NCI-H1694 treated with DMSO at 0.1 percent for 48 hours (cell line): ENCODE results near the gene MYO18A.
"Not testable (repeated sequence)": the region's sequence is repeated elsewhere in the genome, so short reads cannot be mapped to it uniquely, and the experiment has no call there.

Experiments used
- DNase-seq: peaks from one replicate; lab custom pipeline; 2025; lab: John Stamatoyannopoulos, UW

The MYO18A gene

GRCh38 chr17:29180034-29180787 is at the start of gene MYO18A:
MYO18A (minus strand) TSS chr17:29180398; CDS start chr17:29166940, 13,458 bp downstream.
- peak; percentile 51 for DNase-seq

- no peak for DNase-seq
Observed at GRCh38 chr17:29225396-29225795, 45.2 kb upstream of the MYO18A start.

GRCh38 chr17:29221338-29221737 is 41.1 kb upstream of the MYO18A start:
- DNase-seq = not testable (repeated sequence)

GRCh38 chr17:29219378-29220047 is 39.3 kb upstream of the MYO18A start:
- peak; percentile 82 for DNase-seq

- DNase-seq = no peak
Observed at GRCh38 chr17:29216856-29217255, 36.7 kb upstream of the MYO18A start.

GRCh38 chr17:29216181-29216580 is 36.0 kb upstream of the MYO18A start:
- DNase-seq = no peak

- DNase-seq = no peak
Observed at GRCh38 chr17:29215717-29216116, 35.5 kb upstream of the MYO18A start.

- DNase-seq = no peak
Observed at GRCh38 chr17:29215174-29215573, 35.0 kb upstream of the MYO18A start.

- DNase-seq = no peak
Observed at GRCh38 chr17:29214215-29215146, 34.3 kb upstream of the MYO18A start.

- DNase-seq = no peak
Observed at GRCh38 chr17:29212681-29213121, 32.5 kb upstream of the MYO18A start.

- no peak for DNase-seq
Observed at GRCh38 chr17:29212094-29212631, 32.0 kb upstream of the MYO18A start.

- no peak for DNase-seq
Observed at GRCh38 chr17:29210879-29211278, 30.7 kb upstream of the MYO18A start.

GRCh38 chr17:29209073-29209472 is 28.9 kb upstream of the MYO18A start:
- no peak for DNase-seq

GRCh38 chr17:29207975-29208374 is 27.8 kb upstream of the MYO18A start:
- no peak for DNase-seq

GRCh38 chr17:29205047-29205446 is 24.8 kb upstream of the MYO18A start:
- no peak for DNase-seq

GRCh38 chr17:29204068-29204804 is 24.0 kb upstream of the MYO18A start:
- DNase-seq = not testable (repeated sequence)

- DNase-seq = no peak
Observed at GRCh38 chr17:29197516-29198272, 17.5 kb upstream of the MYO18A start.

GRCh38 chr17:29196769-29197515 is 16.7 kb upstream of the MYO18A start:
- DNase-seq = no peak

GRCh38 chr17:29195465-29196081 is 15.4 kb upstream of the MYO18A start:
- no peak for DNase-seq
